NCI-H1105 treated with DMSO at 0.1 percent for 48 hours (cell line): ENCODE results near the gene CD1E.
"Not testable (repeated sequence)": the region's sequence is repeated elsewhere in the genome, so short reads cannot be mapped to it uniquely, and the experiment has no call there.

ENCODE experiments used
- DNase-seq: peaks from one replicate; lab custom pipeline; 2025; lab: John Stamatoyannopoulos, UW

The CD1E gene

GRCh38 chr1:158362941-158363340, 9.2 kb downstream of the CD1E start:
- DNase-seq, result no peak

GRCh38 chr1:158366783-158367182, 13.1 kb downstream of the CD1E start:
- no peak for DNase-seq

- no peak for DNase-seq
Observed at GRCh38 chr1:158371188-158371953, 17.7 kb downstream of the CD1E start.

GRCh38 chr1:158374101-158374500, 20.4 kb downstream of the CD1E start:
- not testable (repeated sequence) for DNase-seq

GRCh38 chr1:158374860-158375259, 21.2 kb downstream of the CD1E start:
- no peak for DNase-seq

GRCh38 chr1:158390331-158390730, 36.6 kb downstream of the CD1E start:
- DNase-seq, result no peak

- DNase-seq, result no peak
Observed at GRCh38 chr1:158391099-158391498, 37.4 kb downstream of the CD1E start.

DNA sequence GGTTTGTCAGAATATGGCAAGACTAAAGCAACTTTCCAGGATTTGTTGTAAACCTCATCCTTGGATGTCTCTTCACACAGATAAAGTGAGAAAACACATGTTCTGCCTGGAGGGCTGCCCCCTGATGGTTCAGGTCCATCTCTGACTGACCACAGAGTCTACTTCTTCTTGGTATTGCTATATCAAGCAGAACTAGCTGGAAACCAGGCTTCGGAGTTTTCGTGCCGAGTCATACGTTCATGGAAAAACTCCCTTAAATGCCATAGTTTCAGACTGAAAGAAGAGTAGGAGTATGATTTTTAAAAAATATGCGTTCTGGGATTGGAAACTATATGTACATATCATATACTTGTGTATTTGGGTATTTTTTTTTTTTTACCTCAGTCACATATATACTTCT, 39.8 kb downstream of the CD1E start:
- no peak for DNase-seq

DNA sequence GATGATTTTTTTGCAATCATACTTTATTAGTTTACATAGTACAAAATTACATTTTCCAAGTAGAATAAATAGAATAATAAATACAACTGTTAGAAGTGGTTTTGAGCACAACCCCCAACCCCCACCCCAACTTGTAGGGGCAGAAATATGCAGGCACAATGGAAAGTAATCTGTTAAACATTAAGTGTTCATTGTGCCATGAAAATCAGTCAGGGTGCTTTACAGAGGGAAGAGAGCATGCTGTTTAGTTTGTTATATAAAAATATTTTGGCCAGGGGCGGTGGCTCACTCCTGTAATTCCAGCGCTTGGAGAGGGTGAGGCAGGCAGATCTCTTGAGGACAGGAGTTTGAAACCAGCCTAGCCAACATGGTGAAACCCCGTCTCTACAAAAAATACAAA, 43.0 kb downstream of the CD1E start:
- DNase-seq, result no peak

- DNase-seq, result no peak
Observed at GRCh38 chr1:158398818-158399514, 45.3 kb downstream of the CD1E start, which contains the start of gene OR10T2. Gene OR10T2 (minus strand): TSS chr1:158399466. CDS start chr1:158399466, 0 bp downstream.

GRCh38 chr1:158400871-158401270, 47.2 kb downstream of the CD1E start:
- peak; percentile 36 for DNase-seq

DNA sequence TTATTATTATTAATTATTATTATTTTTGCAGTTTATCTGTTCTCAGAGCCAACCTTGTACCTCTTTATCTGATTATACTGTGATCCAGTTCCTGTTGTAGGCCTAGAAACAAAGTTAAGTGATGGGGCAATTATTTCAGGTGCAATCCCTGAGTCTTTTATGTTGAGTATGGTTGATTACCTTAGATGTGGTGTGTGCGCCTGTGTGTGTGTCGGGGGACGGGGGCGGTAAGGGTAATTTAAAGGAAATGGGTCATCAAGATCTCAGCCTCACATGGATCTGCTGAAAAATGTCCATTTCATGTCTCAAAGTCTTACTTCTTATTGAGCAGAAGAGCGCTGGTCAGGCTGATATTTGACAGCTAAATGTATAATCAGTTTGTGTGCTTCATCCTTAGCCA, 53.4 kb downstream of the CD1E start:
- no peak for DNase-seq
